NCI-H748 (cell line): ENCODE data around the gene ARL8B.

Experiments used
- DNase-seq: peaks from one replicate; lab custom pipeline; 2025; ENCODE audit not compliant: unreplicated experiment; lab: John Stamatoyannopoulos, UW

Gene ARL8B

GRCh38 chr3:5205165-5205941, 83.3 kb downstream of the ARL8B start:
- no peak for DNase-seq

DNA sequence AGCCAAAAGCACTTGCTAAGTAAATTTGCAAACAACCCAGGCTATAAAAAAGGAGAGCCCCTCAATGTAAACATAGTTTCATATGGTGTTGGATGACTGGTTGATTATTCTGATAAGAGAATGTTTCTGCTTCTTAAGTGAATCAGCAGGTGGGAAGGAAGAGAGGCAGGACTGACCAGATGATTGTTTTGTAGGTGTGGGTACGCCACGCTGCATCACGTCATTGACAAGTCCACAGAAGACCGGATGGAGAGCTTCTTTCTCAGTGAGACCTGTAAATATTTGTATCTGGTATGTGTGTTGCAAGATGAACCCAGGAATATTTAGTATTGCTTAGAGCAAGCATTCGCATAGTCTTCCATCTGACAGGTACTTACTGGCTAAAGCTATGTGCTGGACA, 88.8 kb downstream of the ARL8B start:
- DNase-seq, result peak; percentile 94

GRCh38 chr3:5212628-5213573, 90.8 kb downstream of the ARL8B start:
- no peak for DNase-seq

DNA sequence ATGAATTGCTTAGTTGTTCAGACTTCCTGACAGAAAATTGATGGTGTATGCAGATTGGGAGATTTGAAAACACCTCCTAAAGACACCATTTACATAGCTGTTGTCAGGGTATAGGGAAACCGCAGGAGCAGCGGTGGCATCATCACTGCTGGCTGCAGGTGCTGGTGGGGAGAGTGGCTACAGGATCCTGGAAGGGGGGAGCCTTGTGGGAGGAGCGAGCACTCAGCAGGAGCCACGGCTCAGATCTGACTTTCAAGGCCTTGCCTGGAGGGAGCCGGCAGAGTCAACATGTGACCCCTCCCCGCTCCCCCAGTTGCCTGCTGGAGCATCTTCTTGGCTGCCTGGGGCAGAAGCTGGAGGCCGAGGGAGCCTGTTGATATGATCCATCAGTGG, 91.5 kb downstream of the ARL8B start:
- no peak for DNase-seq

DNA sequence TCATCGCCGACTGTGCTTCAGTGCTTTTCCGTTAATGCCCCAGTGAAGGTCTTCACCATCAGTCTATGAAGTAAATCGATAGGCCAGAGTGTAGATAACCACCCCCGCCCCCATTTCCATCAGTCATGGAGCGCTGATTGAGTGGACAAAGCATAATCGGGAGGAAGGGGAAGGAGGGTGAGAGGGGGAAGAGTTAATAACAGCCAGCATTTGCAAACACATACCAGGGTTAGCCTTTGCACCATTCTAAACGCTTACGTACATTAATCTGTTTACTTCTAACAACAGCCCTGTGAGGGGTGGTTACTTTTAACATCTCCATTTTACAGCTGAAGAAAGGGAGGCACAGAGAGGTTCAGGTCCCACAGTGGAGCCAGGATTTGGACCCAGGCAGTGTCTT, 92.3 kb downstream of the ARL8B start:
- DNase-seq, result no peak

GRCh38 chr3:5217824-5218595, 95.9 kb downstream of the ARL8B start:
- no peak for DNase-seq

GRCh38 chr3:5218815-5219214, 96.7 kb downstream of the ARL8B start:
- no peak for DNase-seq

GRCh38 chr3:5219216-5219615, 97.1 kb downstream of the ARL8B start:
- no peak for DNase-seq

DNA sequence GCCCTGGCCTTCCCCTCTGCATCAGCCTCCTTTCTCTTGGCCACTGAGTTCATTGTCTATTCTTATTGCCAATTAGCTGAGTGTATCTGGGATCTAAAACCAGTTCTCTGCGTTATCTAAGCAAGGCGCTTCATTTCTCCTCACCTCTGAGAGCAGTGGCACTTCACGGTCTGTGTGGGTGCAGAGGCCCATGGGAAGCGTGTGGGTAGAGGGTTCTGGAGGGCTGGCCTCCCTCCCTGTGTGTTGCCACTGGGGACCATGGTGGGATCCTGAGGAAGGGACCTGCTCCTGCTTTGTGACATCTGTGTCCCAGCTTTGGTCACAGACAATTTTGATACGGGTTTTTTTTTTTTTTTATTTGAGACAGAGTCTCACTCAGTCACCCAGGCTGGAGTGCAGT, 98.1 kb downstream of the ARL8B start:
- DNase-seq, result no peak

- no peak for DNase-seq
Measured at GRCh38 chr3:5220667-5221431, 98.8 kb downstream of the ARL8B start.

- no peak for DNase-seq
Measured at GRCh38 chr3:5221701-5222100, 99.6 kb downstream of the ARL8B start.

DNA sequence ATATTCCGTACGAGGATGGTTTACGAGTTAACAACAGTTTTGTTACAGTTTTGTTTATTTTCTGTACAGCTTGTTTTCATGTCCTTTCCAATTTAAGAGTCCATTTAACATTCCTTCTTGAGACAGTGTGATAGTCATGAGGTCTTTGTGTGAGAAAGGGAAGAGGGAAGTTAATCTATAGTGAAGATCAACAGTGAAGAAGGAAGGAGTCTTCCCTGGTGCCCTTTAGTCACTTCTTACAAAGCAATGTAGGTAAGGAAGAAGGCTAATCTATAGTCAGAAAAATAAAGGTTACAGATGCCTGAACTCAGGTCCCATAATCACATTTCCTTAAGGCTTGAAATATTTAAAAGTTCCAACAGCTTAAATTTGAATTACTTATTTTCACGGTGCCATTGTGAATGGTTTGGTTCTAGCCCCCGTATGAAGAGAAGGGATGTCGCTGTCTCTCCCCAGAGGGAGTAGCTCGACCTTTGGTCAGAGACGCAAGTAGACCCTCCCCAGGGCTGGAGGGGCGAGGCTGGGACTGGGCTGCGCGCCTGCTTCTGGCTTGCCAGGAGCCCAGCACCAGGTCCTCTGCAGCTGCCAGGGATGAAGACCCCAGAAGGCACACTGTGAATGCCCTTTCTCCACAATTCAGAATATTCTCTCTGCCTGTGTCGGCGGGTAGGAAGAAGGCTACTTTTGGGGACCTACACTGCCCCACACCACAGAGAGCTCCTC, 100.4 kb downstream of the ARL8B start:
- no peak for DNase-seq

DNA sequence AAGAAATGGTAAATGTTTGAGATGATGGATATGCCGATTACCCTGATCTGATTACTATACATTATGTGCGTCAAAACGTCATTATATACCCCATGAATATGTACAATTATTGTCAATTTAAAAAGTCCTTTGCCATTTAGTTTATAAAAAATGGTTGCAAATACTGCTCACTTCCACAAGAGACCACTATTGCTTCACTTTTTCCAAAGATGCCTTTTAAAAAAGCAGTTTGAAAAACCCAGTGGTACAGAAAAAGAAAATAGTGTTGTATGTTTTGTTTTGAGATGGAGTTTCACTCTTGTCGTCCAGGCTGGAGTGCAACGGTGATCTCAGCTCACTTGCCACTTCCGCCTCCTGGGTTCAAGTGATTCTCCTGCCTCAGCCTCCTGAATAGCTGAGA, 104.7 kb downstream of the ARL8B start:
- DNase-seq, result peak; percentile 25

GRCh38 chr3:5227812-5228211, 105.7 kb downstream of the ARL8B start:
- no peak for DNase-seq

- DNase-seq, result no peak
Measured at GRCh38 chr3:5229414-5229813, 107.3 kb downstream of the ARL8B start.
